ENCODE data around the gene OMP.

OMP gene

DNA sequence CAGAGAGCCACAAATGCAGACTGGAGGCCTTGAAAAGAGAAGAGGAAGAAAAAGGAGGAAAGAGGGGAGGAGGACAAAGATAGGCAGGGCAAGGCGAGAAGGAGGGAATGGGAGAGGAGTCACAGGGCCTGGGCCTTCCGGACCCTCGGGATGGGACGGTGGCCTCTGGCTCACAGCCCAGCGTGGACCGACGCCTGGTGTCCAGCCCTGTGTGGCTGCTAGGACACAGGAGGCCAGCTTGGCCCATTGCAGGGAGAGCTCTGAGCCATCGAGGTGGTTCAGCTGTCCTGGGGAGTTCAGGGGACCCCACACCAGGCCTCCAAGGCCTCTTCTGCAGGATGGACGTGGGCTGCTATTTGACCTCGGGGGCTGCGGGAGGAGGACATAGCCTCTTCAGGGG lies 34.8 kb downstream of the OMP start:
- DNase-seq: no peak

DNA sequence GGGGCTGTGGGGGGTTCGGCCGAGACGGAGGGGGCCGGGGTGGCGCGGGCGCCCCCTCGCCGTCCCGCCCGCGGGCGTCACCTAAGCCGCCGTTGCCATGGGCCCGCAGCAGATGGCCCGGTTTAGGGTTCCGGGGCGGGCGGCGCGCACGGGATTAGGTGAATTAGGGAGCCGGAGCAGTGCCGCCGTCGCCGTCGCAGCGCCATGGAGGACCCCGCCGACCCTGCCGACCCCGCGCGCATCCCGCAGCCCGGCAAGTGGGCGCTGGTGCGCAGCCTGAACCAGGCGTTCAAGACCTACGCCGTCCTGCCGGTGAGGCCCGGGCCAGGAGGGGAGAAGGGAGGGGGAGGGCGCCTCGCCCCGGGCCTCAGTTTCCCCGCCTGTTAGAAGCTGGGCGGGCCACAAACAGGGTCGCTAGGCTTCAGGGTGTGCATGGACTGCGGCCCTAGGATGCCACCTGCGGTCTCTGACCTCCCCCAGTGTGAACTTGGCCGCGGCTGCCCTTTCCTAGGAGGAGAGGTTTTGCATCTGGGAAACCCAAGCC lies 35.5 kb downstream of the OMP start:
- no peak for DNase-seq

DNA sequence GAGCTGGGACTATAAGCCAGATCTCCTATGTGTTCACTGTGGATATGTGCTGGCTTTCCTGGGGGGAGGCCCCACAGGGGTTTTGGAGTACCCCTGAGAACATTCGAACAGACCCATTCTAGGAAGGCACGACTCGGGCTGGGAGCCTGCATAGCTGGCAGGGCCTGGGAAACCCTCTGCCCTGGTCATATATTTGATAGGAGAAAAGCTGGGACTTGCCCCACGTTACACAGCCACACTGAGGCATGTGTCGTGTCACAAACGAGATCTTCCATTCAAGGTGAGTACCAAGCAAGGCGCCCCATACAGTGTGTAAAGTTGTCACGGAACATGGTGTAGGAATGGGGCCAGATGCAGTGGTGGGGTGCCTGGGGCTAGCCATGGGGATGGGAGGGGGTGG lies 36.6 kb downstream of the OMP start:
- no peak for DNase-seq

DNA sequence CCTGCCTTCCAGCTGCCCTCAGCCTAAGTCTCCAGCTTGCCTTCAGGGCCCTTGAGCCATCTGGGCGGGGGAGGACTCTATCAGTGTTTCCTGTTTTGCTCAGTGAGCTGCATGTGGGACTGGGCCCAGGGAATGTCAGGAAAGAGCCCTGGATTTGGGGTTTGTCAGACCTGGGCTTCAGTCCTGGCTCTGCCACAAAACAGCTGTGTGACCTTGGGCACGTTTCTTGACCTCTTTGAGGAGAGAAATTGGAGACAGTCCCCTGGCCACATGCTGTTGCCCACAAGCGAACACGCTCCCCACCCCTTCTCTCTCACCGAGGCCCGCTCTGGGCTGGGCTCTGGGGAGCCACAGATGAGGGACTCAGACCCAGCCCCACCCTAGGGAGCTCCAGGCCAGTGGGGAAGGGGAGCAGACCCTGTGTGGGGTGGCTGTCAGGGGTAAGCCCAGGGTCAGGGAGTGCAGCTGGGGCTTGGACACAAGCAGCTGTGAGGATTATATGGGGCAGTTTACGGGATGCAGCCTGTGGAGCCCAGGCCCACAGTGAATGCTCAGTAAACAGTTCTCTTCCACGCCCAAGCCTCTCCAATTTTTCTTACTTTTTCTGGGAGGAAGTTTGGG lies 37.7 kb downstream of the OMP start:
- no peak for DNase-seq

DNA sequence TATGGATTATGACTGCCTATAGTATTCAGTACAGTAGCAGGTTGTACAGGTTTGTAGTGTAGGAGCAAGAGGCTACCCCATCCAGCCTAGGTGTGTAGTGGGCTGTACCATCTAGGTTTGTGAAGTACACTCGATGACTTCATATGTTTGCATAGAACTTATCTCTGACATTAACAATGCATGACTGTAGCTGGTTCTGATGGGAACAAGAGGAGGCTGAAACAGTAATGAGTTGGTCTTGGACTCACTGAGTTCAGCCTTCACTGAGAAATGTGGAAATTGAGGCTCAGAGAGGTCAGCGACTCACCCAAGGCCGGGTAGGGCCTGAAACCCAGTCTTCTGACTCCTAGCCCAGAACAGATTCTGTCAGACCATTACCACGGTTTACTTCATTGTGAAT lies 38.4 kb downstream of the OMP start:
- no peak for DNase-seq

DNA sequence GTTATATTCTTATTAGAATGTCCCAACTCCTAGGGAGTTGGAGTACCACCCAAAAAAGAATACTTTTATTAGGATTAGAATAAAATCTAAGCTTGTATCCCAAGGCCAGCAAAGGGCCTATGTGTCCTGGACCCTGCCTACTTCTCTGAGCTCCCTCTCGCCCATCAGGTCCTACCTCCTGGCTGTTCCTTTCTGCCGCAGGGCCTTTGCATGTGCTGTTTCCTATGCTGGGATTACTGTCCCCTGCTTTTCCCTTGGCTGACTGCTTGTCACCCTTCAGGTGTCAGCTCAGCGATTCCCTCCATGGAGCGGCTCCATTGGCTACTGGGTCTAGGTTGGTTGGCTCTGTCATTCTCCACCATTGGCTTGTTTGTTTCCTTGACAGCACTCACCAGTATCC lies 38.8 kb downstream of the OMP start:
- DNase-seq: no peak

DNA sequence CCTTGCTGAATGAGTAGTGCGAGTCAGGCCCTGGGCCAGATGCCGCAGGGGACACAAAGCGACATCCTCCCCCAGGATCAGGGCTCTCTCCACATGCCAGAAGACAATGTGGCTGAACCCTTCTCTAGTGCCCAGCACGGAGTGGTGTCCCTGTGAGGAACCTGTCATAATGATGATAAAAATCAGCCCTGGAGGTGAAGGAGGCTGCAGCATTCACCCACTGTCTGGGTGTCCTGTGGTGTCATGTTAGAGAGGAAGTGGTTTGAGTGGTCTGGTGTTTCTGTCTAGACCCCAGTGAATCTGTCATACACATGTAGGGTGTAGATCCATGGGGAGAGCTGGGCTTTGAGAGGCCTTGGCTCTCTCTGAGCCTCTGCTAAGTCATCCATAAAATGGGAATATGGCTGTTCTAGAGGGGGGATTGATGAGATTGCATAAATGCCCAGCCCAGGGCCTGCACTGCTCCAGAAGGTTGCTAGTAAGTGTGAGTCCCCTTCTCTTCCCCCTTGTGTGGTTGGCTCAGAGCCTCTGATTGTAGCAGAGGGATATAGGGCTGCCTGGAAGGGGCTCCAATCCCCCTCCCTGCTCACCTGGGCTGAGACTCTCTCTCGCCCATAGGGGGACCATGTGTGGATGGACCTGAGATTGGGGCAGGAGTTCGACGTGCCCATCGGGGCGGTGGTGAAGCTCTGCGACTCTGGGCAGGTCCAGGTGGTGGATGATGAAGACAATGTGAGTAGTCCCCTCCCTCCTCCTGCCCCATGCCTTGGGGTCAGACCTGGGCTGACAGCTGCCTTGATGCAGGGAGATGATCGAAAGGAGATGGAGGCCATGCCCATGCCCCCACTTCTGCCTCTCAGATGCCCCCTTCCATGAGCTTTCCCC lies 39.7 kb downstream of the OMP start:
- no peak for DNase-seq

DNA sequence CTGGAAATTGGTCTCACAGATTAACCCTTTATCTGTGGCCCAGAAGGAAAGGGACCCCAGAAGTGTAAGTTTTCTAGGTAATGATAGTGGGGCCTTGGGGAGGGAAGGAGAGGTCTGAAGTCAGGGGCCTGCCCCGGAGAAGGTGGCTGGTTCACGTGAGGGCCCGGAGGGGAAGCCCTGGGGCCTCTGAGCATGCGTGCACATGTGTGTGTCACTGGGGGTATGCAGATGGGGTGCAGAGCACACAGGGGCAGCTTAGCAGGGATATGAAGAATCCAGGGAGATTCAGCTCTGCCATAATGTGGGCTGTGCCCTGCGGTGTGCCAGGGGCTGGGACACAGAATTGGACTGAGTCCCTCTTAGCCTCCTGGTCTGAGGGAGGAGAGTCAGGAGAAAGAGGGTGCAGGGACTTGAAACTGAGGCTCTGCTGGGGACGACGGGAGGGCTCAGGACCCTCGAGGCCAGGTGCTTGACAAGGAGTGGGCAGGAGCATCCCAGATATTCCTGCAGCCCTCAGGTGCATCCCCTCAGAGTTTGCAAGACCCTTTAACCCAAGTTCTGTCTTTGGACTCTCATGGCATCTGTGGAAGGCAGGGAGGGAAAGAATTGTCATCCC lies 40.9 kb downstream of the OMP start:
- DNase-seq: no peak

DNA sequence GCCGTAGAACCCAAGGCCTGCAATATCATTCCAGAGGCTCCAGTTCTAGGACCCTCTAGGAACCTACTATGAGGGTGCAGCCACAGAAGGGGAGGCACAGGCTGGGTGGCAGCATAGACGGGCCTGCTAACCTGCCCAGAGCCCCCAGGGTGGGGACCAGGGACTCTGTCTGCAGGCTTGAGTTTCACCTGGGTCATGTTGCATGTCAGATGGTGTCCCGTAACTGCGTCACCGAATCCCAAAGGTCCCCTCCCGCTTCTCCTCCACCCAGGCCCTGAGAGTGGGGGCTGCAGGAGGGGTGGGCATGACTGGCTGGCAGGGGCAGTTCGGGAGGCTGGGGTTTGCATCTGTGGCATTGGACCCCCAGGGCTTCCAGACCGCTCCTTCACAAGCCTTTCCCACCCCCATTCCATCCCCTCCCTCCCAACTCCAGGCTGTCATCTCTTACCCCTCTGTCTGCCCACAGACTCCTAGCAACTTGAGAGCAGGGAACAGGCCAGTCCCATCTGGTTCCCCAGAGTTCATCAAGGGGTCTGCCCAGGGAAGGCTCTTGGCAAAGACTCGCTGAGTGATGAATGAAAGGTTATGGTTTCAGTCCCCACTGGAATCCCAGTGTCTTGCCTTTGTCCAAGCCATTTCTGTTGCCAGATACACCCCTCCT lies 41.7 kb downstream of the OMP start:
- no peak for DNase-seq

DNA sequence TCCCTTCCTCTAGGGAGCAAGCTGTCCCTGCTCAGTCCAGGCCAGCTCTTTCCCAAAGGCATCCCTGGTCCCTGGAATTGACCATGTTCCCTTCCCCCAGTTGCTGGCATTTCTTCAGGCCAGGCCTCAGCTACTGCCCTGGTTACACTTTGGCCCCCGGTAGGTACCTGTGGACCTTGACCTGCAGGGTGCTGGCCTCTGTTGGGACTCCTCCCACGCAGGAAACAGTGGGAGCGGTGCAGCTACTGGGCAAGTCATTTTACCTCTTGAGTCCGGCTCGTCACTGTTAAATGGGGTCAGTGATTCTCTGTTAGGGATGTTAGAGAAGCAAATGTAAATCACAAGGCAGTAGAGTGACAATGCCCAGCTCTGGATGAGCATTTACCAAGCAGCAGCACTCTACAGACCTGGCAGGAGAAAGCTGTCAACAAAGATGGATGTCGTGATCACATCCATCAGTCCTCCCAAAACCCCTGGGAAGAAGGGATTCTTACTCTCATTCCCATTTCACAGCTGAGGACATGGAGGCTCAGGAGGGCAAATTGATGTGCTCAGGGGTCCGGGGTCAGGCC lies 42.3 kb downstream of the OMP start:
- DNase-seq: no peak

DNA sequence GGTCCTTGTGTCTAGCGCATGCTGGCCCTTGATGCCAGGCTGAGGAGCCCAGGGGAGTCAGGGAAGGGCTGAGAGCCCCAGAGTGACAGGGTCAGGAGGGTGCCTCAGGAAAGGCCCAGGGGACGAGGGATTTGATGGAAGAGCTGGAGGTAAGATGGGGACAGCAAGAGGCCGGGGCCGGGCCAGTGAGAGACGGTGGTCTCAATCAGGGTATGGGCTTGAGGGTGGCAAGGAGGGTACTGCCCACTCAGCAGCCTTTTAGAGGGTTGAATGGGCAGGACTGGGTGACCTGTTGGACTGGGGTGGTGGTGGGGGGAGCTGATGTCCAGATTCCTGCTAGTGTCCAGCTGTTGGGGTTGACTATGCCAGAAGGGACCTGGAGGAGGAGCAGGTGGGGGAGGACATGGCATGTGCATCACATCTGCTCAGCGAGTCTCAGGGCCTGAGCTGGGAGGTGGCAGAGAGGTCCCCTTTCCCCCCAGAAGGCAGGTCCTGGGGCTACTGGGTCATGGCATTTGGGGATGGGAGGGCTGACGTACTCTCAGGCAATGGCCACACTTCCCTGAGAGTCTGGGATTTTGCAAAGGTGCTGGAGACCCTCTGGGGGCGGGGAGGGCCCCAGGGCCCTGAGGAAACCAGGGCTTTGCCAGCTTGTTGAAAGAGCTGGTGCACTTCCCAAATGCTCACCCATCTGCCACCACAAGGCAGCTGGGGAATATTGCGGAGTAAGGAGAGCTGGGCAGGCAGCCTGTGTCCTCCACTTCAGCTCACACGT lies 43.8 kb downstream of the OMP start:
- no peak for DNase-seq

DNA sequence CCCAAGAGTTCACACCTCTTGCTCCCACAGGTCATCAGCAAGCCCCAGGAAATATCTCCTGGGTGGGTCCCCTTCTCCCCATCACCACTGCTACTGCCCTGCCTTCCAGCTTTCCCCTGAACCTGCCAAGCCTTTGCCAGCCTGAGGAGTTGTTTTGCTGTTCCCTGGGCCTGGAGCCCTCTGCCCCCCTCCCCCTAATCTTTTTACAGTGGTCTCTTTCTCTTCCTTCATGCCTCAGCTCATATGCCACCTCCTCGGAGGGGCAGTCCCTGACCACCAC lies 44.3 kb downstream of the OMP start:
- no peak for DNase-seq

DNA sequence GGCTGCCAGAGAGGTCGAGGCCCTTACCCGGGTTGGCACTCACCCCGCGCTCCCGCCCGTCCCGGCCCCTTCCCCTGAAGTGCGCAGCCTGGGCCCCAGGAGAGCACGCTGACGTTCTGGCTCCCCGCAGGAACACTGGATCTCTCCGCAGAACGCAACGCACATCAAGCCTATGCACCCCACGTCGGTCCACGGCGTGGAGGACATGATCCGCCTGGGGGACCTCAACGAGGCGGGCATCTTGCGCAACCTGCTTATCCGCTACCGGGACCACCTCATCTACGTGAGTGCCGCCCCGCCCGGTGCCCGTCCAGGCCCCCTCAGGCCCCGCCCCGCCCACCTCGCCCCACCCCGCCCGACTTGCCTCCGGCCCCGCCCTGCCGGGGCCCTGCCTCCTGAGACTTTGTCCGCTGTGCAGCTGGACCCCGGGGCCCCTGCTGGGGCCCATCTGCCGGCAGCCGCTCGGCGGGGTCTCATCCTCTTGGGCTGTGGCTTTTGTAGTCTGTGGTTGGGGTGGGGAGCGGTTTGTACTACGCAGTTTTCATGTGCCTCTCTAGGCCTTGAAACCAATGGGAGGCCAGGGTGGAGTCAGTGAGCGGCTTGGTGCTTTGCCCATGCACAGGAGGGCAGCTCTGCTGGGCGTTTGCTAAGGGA lies 45.2 kb downstream of the OMP start:
- no peak for DNase-seq

DNA sequence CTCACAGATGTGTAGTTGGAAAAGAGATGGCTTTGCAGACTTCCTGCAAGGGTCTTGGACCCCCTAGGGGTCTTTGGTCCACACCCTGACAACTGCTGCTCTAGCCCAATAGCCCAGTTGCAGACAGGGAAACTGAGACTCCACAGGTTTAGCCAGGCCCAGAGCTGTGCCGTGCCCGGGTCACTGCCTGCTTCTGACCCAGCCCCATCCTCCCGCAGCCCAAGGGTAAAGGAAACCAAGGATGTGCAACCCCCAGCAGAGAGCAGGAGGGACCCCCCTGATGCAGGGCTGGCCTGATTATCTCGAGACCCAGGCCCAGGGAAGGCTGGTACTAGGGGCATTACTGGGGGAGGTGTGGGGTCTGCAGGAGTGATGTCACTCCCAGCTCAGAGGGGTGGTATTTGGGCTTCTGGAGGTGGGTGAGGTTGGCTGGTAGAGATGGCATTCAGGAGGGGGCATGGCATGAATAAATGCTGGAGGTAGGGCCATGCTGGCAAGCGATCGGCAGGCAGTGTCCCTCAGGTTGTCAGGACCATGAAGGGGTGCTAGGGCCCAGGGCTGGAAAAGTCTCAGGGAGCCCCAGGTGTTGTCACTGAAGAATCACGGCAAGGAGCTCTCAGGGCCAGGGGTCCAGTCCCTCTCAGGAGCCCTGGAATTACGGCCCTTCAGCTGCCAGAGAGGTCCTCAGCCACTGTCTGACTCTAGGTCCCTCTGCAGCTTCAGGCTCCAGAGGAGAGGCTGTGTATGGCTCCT lies 46.5 kb downstream of the OMP start:
- DNase-seq: no peak

DNA sequence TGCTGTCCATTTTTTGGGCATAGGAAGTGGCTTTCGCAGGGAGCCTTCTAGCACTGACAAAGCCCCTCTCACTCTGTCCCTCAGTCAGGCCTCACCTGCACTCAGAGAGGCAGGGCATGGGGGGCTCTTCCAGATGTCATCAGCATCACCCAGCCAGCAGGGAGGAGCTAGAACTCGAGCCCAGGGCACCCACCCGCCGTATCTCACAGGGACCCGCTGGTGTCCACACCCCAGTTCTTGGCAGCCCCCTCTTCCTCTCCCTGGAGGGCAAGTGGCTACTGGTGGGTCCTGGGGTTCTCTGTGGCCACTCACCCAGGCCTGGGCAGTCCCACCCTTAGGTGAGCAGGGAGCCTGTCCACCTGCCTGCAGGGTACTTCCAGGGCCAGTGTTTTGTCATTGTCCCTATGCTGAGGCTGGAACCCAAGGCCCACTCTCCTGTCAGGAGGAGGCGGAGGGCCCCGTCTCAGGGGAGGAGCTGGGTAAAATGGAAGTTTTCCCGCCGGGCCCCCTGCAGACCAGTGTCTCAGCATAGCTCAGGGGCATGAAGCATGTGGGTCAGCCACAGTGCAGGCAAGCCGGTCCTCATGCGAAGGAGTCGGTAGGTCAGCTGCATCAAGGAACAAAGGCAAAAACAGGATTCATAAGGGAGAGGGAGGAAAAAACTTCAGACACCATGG lies 47.2 kb downstream of the OMP start:
- DNase-seq: no peak

DNA sequence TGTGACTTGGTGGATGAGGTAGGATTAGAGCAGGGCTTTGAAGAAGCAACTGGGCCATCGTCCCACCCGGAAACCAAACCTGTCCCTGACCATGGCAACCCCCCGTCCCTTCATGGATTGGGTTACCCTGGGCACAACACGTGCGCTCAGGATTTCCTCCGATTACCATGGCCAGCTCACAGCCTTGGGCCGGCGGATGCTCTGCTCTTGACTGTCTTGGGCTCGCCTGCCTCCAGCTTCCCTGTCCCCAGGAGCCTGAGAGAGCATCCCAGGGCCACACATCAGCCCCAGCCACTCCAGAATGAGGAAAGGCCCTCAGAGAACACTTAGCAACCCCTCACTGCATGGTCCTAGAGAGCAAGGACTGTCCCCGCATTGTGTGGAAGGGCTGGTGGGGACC lies 48.2 kb downstream of the OMP start:
- DNase-seq: no peak

DNA sequence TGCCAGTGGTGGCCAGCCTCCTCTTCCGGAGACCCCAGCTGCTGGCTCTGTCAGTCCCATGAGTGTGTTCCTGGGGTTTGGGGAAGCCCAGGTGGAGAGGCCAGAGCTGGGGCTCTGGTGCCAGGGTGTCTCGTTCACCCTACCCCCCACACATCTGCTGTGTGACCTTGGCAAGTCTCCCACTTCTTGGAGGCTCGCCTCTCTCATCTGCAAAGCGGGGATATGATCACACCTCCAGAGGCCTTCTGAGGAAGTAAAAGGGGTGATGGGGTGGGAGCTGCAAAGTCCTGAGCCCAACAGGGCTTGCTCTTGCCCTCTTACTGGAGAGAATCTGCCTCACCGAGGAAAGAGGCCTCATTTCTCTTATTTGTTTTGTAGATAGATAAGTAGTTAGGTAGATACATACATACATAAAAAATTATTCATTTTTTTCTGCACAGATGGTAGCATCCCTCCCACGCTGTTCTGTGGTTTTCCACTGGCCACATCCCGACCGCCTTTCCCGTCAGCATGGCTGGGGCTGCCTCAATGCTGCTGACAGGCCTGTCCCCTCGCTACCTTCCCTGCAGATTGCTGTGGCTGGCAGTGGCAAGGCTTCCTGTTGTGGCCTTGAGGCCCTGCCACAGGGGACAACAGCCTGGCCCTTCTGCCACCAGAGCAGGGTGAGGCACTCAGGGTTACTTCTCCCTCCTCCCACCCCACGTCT lies 49.3 kb downstream of the OMP start:
- peak in 1 of 51 donors; percentile 17 for DNase-seq

DNA sequence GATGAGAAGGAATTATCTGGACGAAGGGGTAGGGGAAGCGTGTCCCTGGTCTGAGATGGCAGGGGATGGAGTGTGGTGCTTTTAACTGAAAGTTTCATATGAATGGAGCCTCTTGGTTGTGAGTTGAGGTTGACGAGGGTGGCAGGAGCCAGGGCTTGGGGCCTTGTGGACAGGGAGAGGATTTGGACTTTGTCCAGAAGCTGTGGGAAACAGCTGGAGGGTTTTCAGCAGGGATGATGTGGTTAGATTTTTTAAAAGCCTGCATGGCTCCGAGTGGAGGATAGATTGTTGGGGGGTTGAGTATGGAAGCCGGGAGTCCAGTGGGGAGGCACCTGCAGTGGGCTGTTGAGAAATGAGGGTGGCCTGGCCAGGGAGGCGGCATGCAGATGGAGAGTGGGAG lies 50.2 kb downstream of the OMP start:
- no peak for DNase-seq
